K562 (cell line): ENCODE measurements around the gene B4GALT7. TPM values are rescaled to one million over a fixed set of nuclear protein-coding genes. Genes with fewer than 3 reads are reported as not detected.

Source experiments
- ADNP ChIP-seq: fragments of 200-800 bp; sonication (Bioruptor generic); IDR thresholded peaks from 2 replicates; pipeline ENCODE4 v1.6.1; 2016; ENCODE audit warnings: missing genetic modification characterization, missing compliant biosample characterization
- ARNT ChIP-seq, 2 experiments: fragments of 450-650 bp; IDR thresholded peaks; 2 replicates each; pipeline ENCODE4 v1.6.1; 2016; ENCODE audit warnings: mild to moderate bottlenecking in 1 of 2
- BHLHE40 ChIP-seq: IDR thresholded peaks from 2 replicates; pipeline ENCODE4 v1.6.1; 2011; ENCODE audit warnings: low read length, improper control_type of control experiment
- CBFB ChIP-seq: sonication (generic); formaldehyde crosslinking; IDR thresholded peaks from 2 replicates; pipeline ENCODE4 v1.4.0; 2020; ENCODE audit warnings: mild to moderate bottlenecking, missing genetic modification reagents
- CEBPB ChIP-seq: fragments of 450-650 bp; IDR thresholded peaks from 2 replicates; pipeline ENCODE4 v1.6.1; 2016; ENCODE audit warnings: missing genetic modification characterization, missing compliant biosample characterization
- CXXC5 ChIP-seq: fragments of 250-450 bp; sonication (Bioruptor Pico); IDR thresholded peaks from 2 replicates; pipeline ENCODE4 v1.8.0; 2022; ENCODE audit warnings: inconsistent platforms, mild to moderate bottlenecking, moderate library complexity
- DLX4 ChIP-seq: fragments of 250-450 bp; sonication (Bioruptor Pico); IDR thresholded peaks from 2 replicates; pipeline ENCODE4 v1.6.1; 2021; ENCODE audit warnings: mild to moderate bottlenecking
- ESRRA ChIP-seq: fragments of 450-650 bp; IDR thresholded peaks from 2 replicates; pipeline ENCODE4 v1.6.1; 2014; ENCODE audit warnings: low read depth, mild to moderate bottlenecking, moderate library complexity, borderline replicate concordance
- FIP1L1 ChIP-seq: fragments of 200-400 bp; formaldehyde crosslinking; IDR thresholded peaks from 2 replicates; pipeline ENCODE4 v1.6.1; 2018; ENCODE audit warnings: mild to moderate bottlenecking, low read depth, low read length; ENCODE audit not compliant: poor library complexity, severe bottlenecking
- HDGF ChIP-seq: fragments of 450-650 bp; IDR thresholded peaks from 2 replicates; pipeline ENCODE4 v1.6.1; 2016
- HIVEP1 ChIP-seq: fragments of 250-450 bp; sonication (Bioruptor Pico); IDR thresholded peaks from 2 replicates; pipeline ENCODE4 v1.4.0; 2020; ENCODE audit warnings: mild to moderate bottlenecking
- KLF16 ChIP-seq: IDR thresholded peaks from 2 replicates; pipeline ENCODE4 v1.6.1; 2016; ENCODE audit warnings: antibody characterized with exemption
- MTA3 ChIP-seq: fragments of 450-650 bp; formaldehyde crosslinking; IDR thresholded peaks from 2 replicates; pipeline ENCODE4 v1.6.1; 2017; ENCODE audit warnings: mild to moderate bottlenecking, borderline replicate concordance
- POLR2AphosphoS2 ChIP-seq: IDR thresholded peaks from 2 replicates; pipeline ENCODE4 v1.6.1; 2012; ENCODE audit warnings: low read length, improper control_type of control experiment
- POLR2B ChIP-seq: fragments of 450-650 bp; IDR thresholded peaks from 2 replicates; pipeline ENCODE4 v1.6.1; 2018; ENCODE audit warnings: low read depth; ENCODE audit not compliant: partially characterized antibody
- PREB ChIP-seq: sonication (generic); formaldehyde crosslinking; IDR thresholded peaks from 2 replicates; pipeline ENCODE4 v1.8.1; 2023; ENCODE audit warnings: mild to moderate bottlenecking, missing genetic modification reagents
- SRF ChIP-seq, 2 experiments: fragments of 250-450, 450-650 bp in 1 of 2; sonication (Bioruptor Pico) in 1 of 2; sonication (generic) in 1 of 2; formaldehyde crosslinking; IDR thresholded peaks; 2 replicates each; pipeline versions ENCODE4 v1.5.0 to v1.5.1; 2020 to 2022; ENCODE audit warnings: mild to moderate bottlenecking in 1 of 2, missing genetic modification reagents in 1 of 2
- TFAM ChIP-seq: fragments of 250-450 bp; sonication (Bioruptor Pico); conservative IDR thresholded peaks from 2 replicates; pipeline ENCODE4 v1.5.0; 2021; ENCODE audit warnings: mild to moderate bottlenecking, moderate library complexity
- ZNF217 ChIP-seq: sonication (generic); formaldehyde crosslinking; IDR thresholded peaks from 2 replicates; pipeline ENCODE4 v1.8.0; 2022; ENCODE audit warnings: mild to moderate bottlenecking, missing genetic modification reagents
- ZNF583 ChIP-seq: fragments of 250-450 bp; sonication (Bioruptor Pico); IDR thresholded peaks from 2 replicates; pipeline ENCODE4 v1.4.0; 2020
- ZNF695 ChIP-seq: fragments of 450-650 bp; formaldehyde crosslinking; IDR thresholded peaks from 2 replicates; pipeline ENCODE4 v1.4.0; 2020; ENCODE audit warnings: mild to moderate bottlenecking, moderate library complexity
- ZNF766 ChIP-seq: fragments of 200-800 bp; sonication (Bioruptor generic); conservative IDR thresholded peaks from 2 replicates; pipeline ENCODE4 v1.6.1; 2016; ENCODE audit warnings: missing genetic modification characterization, missing compliant biosample characterization
- ZNF79 ChIP-seq: fragments of 250-450 bp; sonication (Bioruptor Pico); IDR thresholded peaks from 2 replicates; pipeline ENCODE4 v1.4.0; 2020; ENCODE audit warnings: low read depth, mild to moderate bottlenecking, moderate library complexity
- polyA plus RNA-seq, 8 experiments: library from polyadenylated mRNA; depleted of rRNA in 4 of 8; stranded (reverse) in 5 of 8; unstranded in 3 of 8; fragments of >200 nt; fragmentation: Nextera tagmentation in 2 of 8; fragmentation: Illumina TruSeq in 1 of 8; extraction: Ambion mirVana in 2 of 8; extraction: Trizol in 1 of 8; gene quantifications; 2 replicates each; pipeline versions ENCODE4 v1.2.1 to v1.2.3, GENCODE V29; 2011 to 2014; ENCODE audit warnings: inconsistent platforms in 1 of 8, missing spikeins in 1 of 8
- total RNA-seq, 7 experiments: library from RNA; depleted of rRNA in 6 of 7; stranded (reverse); fragments of >200 nt in 6 of 7; fragmentation: Illumina TruSeq in 2 of 7; extraction: Trizol in 2 of 7; gene quantifications; 2 replicates each; pipeline versions ENCODE4 v1.2.1 to v1.2.3, GENCODE V29; 2011 to 2021; ENCODE audit warnings: low replicate concordance in 1 of 7
- TF ChIP-seq, protein P1 (sequence below): sonication (generic); formaldehyde crosslinking; IDR thresholded peaks from 2 replicates; pipeline ENCODE4 v1.8.0; 2022; ENCODE audit warnings: mild to moderate bottlenecking, missing genetic modification reagents

B4GALT7 gene
- total and polyA plus RNA-seq, 9 of the 15 experiments (the other 6 are each of a cell fraction or from before 2014, with no cell fraction given), result 0.34 to 17.7 (median 9.1) TPM

DNA sequence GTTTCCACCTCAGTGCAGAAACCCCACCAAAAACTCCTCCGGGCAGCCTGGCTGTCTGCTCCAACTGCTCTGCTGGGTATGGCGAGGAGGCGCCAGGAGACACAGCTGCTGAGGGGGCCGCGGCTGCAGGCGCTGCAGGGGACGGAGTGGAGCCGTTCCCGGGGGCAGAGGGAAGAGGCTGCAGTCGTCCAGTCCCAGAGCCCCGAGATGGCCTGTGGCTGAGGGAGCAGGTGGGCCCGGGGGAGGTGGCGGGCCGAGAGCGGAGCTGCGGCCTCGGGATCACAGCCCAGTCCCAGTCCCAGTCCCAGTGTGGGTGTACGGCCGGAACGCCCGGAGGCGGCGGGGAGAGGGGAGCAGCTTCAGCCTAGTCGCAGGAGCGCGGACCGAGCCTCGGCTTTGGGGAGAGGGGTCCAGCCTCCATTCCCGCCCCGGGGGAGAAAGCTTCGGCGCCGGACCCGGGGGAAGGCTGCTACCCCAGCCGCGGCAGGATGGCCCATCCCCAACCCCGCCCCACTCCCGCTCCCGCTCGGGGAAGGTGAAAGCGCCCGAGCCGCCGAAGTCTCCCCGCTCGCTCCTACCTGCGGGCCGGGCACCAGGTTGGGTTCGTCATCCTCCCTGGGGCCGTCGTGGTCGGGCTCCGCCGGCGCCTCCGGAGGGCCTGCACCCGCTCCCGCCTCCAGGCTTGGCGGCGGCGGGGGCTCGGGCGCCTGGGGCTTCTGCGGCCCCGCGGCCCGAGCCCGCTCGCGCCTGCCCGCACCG lies 46.1 kb upstream of the B4GALT7 start (continued):
- TF ChIP-seq SRF (CRISPR knock-in tag; IDR thresholded peaks at IDR 0.05), result no peak
- TF ChIP-seq PREB (CRISPR knock-in tag), result no peak
- no peak for TF ChIP-seq POLR2B
- no peak for TF ChIP-seq HDGF
- no peak for TF ChIP-seq ARNT (IDR thresholded peaks at IDR 0.05)
- TF ChIP-seq ZNF217 (CRISPR knock-in tag), result no peak
- TF ChIP-seq HIVEP1, result no peak
- no peak for TF ChIP-seq POLR2AphosphoS2
- TF ChIP-seq DLX4, result no peak
- TF ChIP-seq ZNF583 (CRISPR knock-in tag), result no peak
- TF ChIP-seq CEBPB, result no peak
- no peak for TF ChIP-seq ADNP (tag)
- TF ChIP-seq CXXC5 (CRISPR knock-in tag), result no peak
- no peak for TF ChIP-seq BHLHE40
- no peak for TF ChIP-seq KLF16
- no peak for TF ChIP-seq ZNF695
- TF ChIP-seq, protein P1, sequence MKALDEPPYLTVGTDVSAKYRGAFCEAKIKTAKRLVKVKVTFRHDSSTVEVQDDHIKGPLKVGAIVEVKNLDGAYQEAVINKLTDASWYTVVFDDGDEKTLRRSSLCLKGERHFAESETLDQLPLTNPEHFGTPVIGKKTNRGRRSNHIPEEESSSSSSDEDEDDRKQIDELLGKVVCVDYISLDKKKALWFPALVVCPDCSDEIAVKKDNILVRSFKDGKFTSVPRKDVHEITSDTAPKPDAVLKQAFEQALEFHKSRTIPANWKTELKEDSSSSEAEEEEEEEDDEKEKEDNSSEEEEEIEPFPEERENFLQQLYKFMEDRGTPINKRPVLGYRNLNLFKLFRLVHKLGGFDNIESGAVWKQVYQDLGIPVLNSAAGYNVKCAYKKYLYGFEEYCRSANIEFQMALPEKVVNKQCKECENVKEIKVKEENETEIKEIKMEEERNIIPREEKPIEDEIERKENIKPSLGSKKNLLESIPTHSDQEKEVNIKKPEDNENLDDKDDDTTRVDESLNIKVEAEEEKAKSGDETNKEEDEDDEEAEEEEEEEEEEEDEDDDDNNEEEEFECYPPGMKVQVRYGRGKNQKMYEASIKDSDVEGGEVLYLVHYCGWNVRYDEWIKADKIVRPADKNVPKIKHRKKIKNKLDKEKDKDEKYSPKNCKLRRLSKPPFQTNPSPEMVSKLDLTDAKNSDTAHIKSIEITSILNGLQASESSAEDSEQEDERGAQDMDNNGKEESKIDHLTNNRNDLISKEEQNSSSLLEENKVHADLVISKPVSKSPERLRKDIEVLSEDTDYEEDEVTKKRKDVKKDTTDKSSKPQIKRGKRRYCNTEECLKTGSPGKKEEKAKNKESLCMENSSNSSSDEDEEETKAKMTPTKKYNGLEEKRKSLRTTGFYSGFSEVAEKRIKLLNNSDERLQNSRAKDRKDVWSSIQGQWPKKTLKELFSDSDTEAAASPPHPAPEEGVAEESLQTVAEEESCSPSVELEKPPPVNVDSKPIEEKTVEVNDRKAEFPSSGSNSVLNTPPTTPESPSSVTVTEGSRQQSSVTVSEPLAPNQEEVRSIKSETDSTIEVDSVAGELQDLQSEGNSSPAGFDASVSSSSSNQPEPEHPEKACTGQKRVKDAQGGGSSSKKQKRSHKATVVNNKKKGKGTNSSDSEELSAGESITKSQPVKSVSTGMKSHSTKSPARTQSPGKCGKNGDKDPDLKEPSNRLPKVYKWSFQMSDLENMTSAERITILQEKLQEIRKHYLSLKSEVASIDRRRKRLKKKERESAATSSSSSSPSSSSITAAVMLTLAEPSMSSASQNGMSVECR, result no peak
- TF ChIP-seq ESRRA, result no peak
- no peak for TF ChIP-seq ZNF766 (CRISPR knock-in tag)
- TF ChIP-seq FIP1L1, result no peak
- no peak for TF ChIP-seq TFAM (CRISPR knock-in tag)
- TF ChIP-seq CBFB, result no peak
- TF ChIP-seq MTA3, result no peak
- TF ChIP-seq ZNF79, result no peak
